ENCODE results near the gene HAPLN3.
A peak's percentile ranks its signal among the peaks of the same experiment; 100 is the strongest.
"Not testable (repeated sequence)": the region's sequence is repeated elsewhere in the genome, so short reads cannot be mapped to it uniquely, and the experiment has no call there.

HAPLN3 gene, protein sequence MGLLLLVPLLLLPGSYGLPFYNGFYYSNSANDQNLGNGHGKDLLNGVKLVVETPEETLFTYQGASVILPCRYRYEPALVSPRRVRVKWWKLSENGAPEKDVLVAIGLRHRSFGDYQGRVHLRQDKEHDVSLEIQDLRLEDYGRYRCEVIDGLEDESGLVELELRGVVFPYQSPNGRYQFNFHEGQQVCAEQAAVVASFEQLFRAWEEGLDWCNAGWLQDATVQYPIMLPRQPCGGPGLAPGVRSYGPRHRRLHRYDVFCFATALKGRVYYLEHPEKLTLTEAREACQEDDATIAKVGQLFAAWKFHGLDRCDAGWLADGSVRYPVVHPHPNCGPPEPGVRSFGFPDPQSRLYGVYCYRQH

DNA sequence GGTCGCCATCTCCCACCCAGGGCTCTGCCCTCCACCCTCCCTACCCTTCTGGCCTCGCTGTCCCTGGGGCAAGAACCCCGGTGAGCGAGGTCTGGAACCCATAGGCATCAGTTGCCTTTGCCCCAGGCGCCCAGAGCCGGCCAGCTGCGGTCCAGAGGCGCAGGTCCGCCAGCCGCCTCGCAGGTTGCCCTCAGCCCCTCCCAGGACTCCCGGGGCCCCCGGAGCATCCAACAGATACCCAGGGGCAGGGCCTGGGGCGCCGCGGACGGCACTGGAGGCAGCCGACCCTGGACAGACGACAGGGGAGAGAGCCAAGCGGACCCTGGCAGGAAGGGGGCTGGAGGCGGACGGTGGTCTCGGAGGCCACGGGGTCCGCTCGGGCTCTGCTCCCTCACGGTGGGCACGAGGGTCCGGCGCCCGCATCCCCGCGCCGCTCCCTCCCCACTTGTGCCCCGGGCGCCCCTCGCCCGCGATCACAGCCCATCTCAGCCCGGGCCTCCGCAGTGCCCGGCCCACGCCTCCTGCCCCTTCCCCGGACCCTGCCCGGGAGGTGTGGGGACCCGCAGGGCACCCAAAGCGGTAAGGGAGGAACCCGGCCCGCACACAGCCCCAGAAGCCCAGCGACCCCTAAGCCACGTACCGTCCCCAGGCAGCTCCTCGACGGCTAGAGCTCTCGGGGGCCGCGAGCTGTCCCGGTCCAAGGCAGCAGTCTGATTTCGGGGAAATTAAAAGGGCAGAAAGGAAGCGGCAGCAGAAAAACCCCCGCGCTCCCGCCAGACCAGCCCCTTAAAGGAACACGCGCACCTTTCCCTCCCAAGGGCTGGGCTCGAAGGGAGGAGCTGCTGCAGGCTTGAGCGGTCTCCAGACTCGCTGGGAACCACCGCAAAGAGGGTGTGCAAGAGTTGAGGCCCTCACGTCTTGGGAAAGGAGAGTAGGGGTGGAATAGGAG is at the start of gene HAPLN3:
TSS of gene HAPLN3 (minus strand) at position 726 of the 949 bp plus-strand sequence. CDS start 8,246 bp downstream, outside the sequence.
- DNase-seq (ENCODE audit: low read depth in 2 of 2), result peak; percentile 38 to 59

DNA sequence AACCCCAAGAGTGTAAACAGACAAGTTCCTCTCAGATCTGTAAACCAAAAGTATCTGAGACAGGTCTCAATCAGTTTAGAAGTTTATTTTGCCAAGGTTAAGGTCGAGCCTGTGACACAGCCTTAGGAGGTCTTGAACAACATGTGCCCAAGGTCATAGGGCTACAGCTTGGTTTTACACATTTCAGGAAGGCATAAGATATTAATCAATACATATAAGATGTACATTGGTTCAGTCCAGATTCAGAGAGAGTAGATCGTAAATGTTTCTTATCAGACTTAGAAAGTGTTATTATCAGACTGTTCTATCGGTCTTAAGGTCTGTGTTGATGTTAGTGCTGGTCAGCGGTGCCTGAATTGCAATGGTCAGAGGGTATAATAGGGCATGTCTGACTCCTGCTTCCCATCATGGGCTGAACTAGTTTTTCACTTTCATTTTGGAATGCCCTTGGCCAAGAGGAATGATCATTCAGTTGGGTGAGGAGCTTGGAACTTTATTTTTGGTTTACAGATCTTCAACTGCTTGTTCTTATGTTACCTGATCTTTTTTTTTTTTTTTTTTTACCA is 44.8 kb upstream of the HAPLN3 start:
- DNase-seq (ENCODE audit: low read depth in 2 of 2), result no peak

DNA sequence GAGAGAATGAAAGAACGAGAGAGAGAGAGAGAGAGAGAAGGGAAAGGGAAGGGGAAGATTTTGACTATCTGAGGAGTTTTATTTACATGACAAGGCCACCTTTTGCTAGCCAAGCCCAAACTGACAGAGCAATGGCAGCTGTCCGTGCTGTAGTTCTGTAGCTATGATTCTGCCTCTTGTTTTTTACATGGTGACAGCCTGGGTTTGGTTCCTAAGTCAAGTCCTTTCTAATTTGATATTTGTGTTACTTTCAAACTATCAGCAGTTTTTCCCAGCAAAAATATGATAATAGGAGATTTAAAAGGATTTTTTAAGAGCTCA is 44.1 kb upstream of the HAPLN3 start:
- no peak for DNase-seq (ENCODE audit: low read depth in 2 of 2)

DNA sequence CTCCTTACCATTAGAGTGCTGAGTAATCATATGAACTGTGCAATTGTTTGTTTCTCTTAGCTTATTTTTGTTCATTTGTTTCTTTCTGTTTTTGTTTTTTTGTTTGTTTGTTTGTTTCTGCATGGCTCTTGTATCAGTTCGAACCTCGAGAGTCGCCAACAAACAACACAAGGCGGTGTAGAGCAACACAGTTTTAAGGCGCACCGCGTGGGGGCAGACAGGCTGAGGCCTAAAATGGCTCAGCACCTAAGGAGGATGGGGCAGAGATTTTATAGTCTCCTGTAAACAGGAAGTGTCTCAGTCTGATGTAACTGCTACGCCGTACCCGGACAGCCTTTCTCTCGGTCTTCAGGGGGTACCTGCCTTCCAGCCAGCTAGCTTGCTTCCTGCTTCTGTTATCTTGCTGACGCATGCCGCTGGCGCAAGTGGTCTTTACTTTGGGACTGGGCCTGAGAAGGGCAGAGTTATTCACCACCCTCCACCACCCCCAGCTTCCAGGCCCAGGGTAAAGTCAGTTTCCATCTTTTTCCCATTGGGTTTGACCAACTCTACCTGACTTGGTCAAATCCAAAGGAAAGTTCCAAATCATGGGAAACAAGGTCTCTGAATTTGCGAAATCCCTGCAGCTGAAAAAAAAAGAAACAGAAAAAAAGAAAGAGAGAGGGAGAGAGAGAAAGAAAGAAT is 43.6 kb upstream of the HAPLN3 start:
- DNase-seq (ENCODE audit: low read depth in 2 of 2), result no peak

DNA sequence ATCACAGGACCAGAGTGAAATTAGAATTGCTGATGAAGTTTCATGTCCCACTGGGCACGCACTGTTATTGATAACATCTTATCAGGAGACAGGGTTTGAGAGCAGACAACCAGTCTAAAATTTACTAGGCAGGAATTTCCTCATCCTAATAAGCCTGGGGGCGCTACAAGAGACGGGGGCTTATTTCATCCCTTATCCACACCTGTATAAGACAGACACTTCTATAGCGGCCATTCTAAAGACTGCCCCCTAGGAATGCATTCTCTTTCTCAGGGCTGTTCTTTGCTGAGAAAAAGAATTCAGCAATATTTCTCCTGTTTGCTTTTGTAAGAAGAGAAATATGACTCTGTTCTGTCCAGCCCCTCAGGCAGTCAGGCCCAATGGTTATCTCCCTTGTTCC is 39.1 kb upstream of the HAPLN3 start:
- not testable (repeated sequence) for DNase-seq (ENCODE audit: low read depth in 2 of 2)

DNA sequence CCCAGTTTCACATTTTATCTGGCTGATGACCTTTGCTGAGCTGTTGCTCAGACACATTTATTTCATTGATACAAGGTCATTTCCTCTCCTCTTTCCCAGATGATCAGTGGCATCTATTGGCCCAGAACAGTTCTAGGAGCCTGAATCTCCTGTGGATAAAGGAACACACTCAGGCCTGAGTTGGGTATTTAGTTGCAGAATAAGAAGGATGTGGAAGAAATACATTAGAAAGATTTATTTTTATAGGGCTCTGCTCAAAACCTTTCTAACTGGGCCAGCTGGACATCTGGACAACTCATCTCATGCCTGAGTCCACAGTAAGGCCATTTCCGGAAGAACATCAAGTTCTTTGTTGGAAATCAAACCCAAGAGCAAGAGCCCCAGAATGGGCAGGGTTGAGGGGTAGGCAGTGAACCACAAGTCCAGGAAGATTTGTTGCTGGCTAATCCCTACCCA is 37.6 kb upstream of the HAPLN3 start:
- no peak for DNase-seq (ENCODE audit: low read depth in 2 of 2)

DNA sequence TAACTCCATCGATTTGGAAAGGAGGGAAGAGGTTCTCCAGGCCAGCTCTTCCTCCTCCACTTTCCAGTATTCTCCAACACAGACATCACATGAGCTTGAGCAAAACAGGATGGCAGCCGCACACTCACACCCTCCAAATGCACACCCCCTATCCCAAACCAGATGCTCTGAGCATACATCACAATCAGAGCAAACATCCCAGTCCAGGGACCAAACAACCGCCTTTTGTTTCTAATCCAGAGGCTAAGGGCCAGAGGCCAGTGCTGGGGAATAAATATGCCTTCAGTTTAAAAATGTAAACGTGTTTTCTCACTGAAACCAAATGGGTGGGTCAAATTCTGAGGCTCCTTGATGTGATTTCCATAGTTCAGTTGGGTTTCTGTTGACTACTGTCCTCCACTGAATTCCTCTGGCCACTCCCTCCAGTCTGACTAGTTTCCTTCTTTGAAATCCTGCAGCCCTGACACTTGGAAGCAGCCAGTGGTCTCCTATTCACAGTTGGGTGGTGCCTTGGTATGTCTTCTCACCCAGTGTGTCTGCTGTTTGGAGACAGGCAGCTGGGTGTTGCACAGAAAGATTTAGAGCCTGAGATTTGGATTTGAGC is 37.0 kb upstream of the HAPLN3 start:
- DNase-seq (ENCODE audit: low read depth in 2 of 2), result no peak

DNA sequence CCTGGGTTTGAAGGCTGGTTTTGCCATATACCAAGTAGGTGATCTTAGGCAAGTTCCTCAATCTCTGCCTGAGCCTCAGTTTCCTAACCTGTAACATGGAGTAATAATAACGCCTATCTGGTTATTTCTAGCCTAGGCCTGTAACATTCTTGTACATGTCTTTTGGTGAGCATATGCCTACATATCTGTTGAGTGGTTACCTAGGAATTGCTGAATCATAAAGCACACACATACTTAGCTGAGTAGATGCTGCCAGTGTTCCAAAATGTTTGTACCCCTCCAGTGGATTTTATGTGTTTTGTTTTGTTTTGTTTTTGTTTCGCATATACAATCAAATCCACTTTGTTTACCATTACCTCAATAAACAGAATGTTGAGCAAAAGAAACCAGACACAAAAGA is 35.2 kb upstream of the HAPLN3 start:
- DNase-seq (ENCODE audit: low read depth in 2 of 2), result no peak

DNA sequence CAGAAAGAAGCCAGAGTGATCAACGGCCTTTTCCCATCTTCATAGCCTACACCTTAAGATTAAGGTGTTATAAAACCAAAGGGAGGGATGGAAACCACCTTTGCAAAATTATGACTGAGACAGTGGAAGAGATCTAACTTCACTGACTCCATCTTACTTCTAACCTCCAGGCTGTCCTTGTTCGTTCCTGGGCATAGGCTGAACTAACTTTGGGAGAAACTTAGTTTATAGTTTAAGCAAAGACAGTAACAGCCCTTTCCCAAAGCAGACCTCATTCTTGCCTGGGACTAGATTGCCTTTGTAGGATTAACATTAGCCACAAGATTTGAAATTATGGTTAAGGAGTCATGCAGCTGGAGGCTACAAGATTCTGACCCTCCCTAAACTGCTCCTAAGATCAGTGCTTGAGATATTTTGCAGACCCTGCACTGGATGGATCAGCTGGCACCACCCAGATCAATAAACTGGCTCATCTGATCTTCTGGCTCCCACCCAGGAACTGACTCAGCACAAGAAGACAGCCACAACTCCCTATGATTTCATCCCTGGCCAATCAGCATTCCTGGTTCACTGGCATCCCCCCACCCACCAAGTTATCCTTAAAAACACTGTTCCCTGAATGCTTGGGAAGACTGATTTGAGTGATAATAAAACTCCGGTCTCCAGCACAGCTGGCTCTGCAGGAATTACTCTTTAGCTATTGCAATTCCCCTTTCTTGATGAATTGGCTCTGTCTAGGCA is 34.2 kb upstream of the HAPLN3 start:
- DNase-seq (ENCODE audit: low read depth in 2 of 2), result not testable (repeated sequence)

DNA sequence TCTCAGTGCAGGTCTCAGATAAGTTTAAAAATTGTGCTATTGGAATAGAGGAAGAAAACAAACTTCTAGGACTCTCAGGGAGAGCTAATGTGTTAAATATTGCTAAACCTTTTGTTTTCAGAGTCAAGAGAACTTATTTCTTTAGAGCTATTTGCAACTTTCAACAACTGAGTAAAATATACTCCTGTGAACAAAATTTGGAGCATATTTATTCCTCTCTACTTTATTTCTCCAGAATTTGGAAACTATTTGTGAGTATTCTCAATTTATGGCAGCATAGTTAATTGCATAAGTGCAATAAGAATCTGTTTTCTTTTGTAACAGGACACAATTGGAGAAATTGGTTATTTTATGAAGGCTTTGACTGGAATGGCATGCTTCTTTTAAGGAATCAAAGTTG is 32.8 kb upstream of the HAPLN3 start:
- not testable (repeated sequence) for DNase-seq (ENCODE audit: low read depth in 2 of 2)

DNA sequence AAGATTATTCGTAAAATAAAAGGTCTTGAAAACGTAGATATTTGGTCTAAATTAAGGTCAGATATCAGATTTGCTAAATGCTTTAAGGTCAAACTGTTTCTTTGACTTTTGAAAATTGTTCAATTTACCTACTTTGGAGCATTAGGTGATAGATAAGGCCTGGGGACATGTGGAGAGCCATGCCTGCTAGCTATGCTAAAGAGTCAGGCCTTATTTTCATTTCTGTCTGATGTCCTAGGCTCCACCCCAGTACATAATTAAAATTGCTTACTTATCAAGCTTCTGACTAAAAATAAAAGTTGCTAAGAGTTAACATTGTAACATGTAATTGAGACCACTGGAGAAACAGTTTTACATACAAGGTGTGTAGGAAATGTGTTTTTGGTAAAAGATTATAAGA is 30.3 kb upstream of the HAPLN3 start:
- DNase-seq (ENCODE audit: low read depth in 2 of 2), result not testable (repeated sequence)

DNA sequence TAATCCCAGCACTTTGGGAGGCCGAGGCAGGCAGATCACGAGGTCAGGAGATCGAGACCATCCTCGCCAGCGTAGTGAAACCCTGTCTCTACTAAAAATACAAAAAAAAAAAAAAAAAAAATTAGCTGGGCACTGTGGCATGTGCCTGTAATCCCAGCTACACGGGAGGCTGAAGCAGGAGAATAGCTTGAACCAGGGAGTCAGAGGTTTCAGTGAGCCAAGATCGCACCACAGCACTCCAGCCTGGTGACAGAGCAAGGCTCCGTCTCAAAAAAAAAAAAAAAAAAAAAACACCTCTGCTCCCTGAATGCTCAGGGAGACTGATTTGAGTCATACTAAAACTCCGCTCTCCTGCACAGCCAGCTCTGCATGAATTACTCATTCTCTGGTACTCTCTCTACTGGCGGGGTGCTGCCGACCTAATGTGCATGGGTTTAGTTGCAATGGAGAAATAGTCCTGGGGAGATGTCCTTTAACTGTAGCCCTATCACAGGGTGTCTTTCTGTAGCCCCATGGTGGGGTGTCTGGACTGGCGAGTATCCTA is 25.6 kb upstream of the HAPLN3 start:
- peak in 1 of 2 donors; percentile 44 for DNase-seq (ENCODE audit: low read depth in 2 of 2)

DNA sequence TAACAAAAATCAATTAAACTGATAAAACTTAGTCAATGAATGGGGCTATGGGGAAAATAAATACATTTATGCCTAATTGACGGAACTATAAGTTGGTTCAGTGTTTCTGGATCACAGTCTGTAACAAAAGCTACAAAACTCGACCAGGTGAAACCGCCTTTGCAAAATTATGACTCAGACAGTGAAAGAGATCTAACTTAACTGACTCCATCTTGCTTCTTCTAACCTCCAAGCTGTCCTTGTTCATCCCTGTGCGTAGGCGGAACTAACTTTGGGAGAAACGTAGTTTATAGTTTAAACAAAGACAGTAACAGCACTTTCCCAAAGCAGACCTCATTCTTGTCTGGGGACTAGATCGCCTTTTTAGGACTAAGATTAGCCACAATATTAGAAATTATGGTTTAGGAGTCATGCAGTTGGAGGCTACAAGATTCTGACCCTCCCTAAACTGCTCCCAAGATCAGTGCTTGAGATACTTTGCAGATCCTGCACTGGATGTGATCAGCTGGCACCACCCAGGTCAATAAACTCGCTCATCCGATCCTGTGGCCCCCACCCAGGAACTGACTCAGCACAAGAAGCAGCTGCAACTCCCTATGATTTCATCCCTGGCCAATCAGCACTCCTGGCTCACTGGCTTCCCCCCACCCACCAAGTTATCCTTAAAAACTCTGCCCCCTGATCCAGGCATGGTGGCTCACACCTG is 25.0 kb upstream of the HAPLN3 start:
- DNase-seq (ENCODE audit: low read depth in 2 of 2), result no peak

DNA sequence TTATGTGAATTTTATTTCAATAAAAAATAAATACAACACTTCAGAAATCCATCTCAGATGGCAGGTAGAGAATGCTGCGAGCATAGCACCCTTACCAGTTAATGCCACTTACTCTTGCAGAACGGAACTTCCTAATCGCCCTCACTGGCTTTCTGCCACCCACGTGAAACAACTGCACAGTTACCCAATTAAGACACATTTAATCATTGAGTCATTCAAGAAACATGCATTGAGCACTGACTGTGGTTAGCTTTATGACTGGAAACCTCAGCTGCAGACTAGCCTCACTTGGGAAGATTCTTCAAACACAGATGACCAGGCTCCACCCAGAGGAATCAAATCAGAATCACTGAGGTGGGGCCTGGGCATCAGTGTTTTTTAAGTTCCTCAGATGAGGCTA is 23.4 kb upstream of the HAPLN3 start:
- DNase-seq (ENCODE audit: low read depth in 2 of 2), result peak in 1 of 2 donors; percentile 52

DNA sequence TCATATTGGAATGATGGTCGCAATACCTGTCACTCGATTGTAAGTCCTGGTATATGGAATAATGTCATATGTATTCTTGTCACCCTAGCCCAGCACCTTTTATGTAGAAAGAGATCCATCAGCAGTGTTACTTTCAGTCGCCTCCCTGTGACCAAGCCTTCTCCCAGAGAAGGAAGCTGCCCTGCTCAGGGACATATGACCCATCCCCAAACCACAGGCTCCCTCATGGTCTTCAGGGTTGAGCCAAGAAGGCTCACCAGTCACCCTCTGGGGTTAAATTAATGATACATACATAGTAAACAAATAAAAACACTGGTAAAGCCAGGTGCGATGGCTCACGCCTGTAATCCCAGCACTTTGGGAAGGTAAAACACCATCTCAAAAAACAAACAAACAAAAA is 22.4 kb upstream of the HAPLN3 start:
- no peak for DNase-seq (ENCODE audit: low read depth in 2 of 2)

DNA sequence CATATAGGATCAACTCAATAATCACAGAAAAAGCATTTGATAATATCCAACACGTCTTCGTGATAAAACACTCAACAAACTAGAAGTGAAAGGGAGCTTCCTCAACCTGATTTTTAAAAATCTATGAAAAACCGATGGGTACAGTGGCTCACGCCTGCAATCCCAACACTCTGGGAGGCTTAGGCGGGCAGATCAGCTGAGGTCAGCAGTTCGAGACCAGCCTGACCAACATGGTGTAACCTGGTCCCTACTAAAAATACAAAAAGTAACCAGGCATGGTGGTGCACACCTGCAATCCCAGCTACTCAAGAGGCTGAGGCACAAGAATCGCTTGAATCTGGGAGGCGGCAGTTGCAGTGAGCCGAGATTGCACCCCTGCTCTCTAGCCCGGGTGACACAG is 20.0 kb upstream of the HAPLN3 start:
- no peak for DNase-seq (ENCODE audit: low read depth in 2 of 2)

DNA sequence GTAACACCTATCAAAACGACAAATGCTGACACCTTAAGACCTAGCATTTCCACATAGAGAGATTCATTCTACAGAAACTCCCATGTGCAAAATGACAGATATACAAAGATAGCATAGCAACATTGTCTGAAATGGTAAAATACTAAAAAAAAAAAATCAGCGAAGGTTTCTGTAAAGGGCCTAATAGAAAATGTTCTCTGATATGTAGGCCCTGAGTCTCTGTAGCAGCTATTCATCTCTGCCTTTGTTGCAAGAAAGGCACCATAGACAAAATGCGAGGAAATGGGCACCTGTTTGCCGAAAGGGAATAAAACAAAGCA is 18.5 kb upstream of the HAPLN3 start:
- DNase-seq (ENCODE audit: low read depth in 2 of 2), result no peak

DNA sequence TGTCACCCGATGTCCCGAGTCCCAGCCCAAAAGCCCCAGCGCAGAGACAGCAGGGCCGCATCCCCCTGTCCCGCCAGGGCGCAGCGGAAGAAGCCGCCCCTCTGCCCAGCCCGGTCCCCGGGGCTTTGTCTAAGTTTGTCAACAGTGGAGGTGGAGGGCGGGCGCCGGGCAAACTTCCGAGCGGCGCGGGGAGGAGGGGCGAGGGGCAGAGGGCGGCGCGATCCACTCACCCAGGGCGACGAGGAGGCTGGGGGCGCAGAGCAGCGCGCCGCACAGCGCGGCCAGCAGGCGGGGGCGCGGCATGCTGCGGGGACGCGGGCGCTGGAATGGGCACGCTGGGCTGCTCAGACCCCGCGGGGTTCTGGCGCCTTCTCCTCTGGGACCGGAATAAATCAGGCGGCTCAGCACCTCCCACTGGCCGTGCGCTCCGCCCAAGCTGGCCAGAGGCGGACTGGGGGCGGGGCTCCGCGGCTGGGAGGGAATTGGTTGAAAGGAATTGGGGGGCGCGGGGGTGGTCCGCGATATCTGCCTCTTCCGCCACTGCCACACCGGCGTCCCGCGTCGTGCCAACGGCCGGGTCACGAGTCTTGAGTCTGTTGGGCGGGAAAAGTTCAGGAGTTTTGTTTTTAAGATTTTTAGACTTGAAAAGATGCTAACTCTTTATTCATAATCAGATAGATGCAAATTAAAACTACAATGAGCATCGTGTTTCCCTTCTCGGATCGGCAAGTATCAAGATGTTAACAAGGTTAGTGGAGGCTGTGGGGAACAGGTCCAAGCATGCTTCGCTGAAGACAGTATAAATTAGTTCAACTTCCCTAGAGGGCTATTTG is 17.9 kb upstream of the HAPLN3 start, which contains the start of gene MFGE8:
TSS of gene MFGE8 (minus strand) at position 363 of the 833 bp plus-strand sequence. CDS start at position 303, 60 bp downstream.
- peak; percentile 53 to 59 for DNase-seq (ENCODE audit: low read depth in 2 of 2)

DNA sequence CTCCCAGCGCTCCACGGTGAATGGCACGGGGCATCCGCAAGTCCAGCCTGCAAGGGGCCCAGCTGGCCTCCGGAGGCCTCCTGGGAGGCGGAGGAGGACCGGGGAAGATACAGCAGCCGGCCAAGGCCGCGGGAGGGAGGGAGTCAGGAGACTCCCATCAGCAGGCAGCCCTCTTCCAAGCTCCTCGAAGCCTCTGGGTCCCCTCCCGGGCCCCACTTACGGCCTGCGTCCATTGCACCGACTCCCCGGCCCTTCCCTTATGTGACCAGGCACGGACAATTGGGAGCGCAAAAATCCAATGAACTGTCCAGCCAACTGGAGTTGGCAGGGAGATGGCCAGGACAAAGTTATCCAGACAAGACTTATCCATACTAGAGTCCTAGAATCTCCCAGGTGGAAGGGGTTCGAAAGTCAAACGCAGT is 17.2 kb upstream of the HAPLN3 start:
- no peak for DNase-seq (ENCODE audit: low read depth in 2 of 2)
